ENCODE data around the gene PLEKHH1. TPM values are rescaled to one million over a fixed set of nuclear protein-coding genes. Genes with fewer than 3 reads are reported as not detected.

Gene PLEKHH1
- total and polyA plus RNA-seq, 9 of the 15 experiments (the other 6 are each of a cell fraction or from before 2014, with no cell fraction given) = 0.76 to 5.9 (median 2.9) TPM

- TF ChIP-seq CHAMP1 (IDR thresholded peaks at IDR 0.05) = no peak
- TF ChIP-seq ZFX (CRISPR knock-in tag; IDR thresholded peaks at IDR 0.05) = peak; percentile 93
- TF ChIP-seq KLF10 (CRISPR knock-in tag; IDR thresholded peaks at IDR 0.05) = no peak
- no peak for TF ChIP-seq CBFA2T2 (conservative IDR thresholded peaks at IDR 0.05)
- peak; percentile 99 for TF ChIP-seq NBN (IDR thresholded peaks at IDR 0.05; ENCODE audit: low read depth)
- TF ChIP-seq HOXB6 (CRISPR knock-in tag; IDR thresholded peaks at IDR 0.05; ENCODE audit: borderline replicate concordance) = no peak
- TF ChIP-seq MXI1 (IDR thresholded peaks at IDR 0.05; ENCODE audit: low read depth, low read length) = no peak
- no peak for TF ChIP-seq IRF9 (tag; IDR thresholded peaks at IDR 0.05)
- no peak for TF ChIP-seq ZNF668 (CRISPR knock-in tag; IDR thresholded peaks at IDR 0.05)
- no peak for TF ChIP-seq BACH1 (tag; IDR thresholded peaks at IDR 0.05)
- TF ChIP-seq ZNF133 (CRISPR knock-in tag; IDR thresholded peaks at IDR 0.05) = no peak
- no peak for TF ChIP-seq KAT8 (IDR thresholded peaks at IDR 0.05; ENCODE audit: low read depth)
- TF ChIP-seq ATF7 (IDR thresholded peaks at IDR 0.05) = peak; percentile 100
- no peak for TF ChIP-seq EHMT2 (IDR thresholded peaks at IDR 0.05)
- no peak for TF ChIP-seq SNAPC5 (CRISPR knock-in tag; IDR thresholded peaks at IDR 0.05)
- TF ChIP-seq ZNF639 (CRISPR knock-in tag; conservative IDR thresholded peaks at IDR 0.05 in 1 of 2, IDR thresholded peaks at IDR 0.05 in 1 of 2) = no peak
- no peak for TF ChIP-seq TSC22D4 (tag; IDR thresholded peaks at IDR 0.05)
- TF ChIP-seq NR4A1 (CRISPR knock-in tag; IDR thresholded peaks at IDR 0.05) = no peak
- no peak for TF ChIP-seq NR4A1 (tag; IDR thresholded peaks at IDR 0.05)
- no peak for TF ChIP-seq ZNF785 (CRISPR knock-in tag; IDR thresholded peaks at IDR 0.05)
- TF ChIP-seq EP300 (IDR thresholded peaks at IDR 0.05; ENCODE audit: low read length) = no peak
- TF ChIP-seq PHF21A (IDR thresholded peaks at IDR 0.05; ENCODE audit: borderline replicate concordance, low read depth) = no peak
- no peak for TF ChIP-seq SRSF7 (optimal IDR thresholded peaks at IDR 0.05; ENCODE audit: low read depth, low read length)
- TF ChIP-seq GABPB2 (CRISPR knock-in tag; conservative IDR thresholded peaks at IDR 0.05) = no peak
- TF ChIP-seq EWSR1 (IDR thresholded peaks at IDR 0.05; ENCODE audit: borderline replicate concordance, low read depth, partially characterized antibody) = no peak
These were observed 86.5 kb downstream of the PLEKHH1 start, which contains the start of gene ARG2 (continued) for GRCh38 chr14:67619446-67620216.

Measured in K562 (cell line).